Coronary artery (tissue), 2 donors: Measurements from ENCODE around the gene PIM2.

ENCODE experiments used
- DNase-seq: peaks from one replicate; pipeline ENCODE4 v3.0.0-alpha.2; 2017; ENCODE audit warnings: low spot score
- H3K27ac ChIP-seq, 2 donors: fragments of 200-600 bp; sonication (generic); one replicate each; pipeline ENCODE4 v1.5.1; 2016 to 2019
- H3K4me3 ChIP-seq: fragments of 200-600 bp; sonication (generic); 2 replicates; pipeline ENCODE4 v1.5.1; 2016; ENCODE audit warnings: mild to moderate bottlenecking, moderate library complexity
- CTCF ChIP-seq: fragments of 200-600 bp; sonication (generic); IDR thresholded peaks from one replicate; pipeline ENCODE4 v1.5.1; 2019; ENCODE audit warnings: antibody characterized with exemption

PIM2 gene

GRCh38 chrX:48935301-48935670 lies 16.5 kb upstream of the PIM2 start:
- Histone ChIP-seq H3K4me3 (no peak overlapping the region), H3K27ac (no peak overlapping the region)
- no peak for DNase-seq
- TF ChIP-seq CTCF = no peak

- no peak for TF ChIP-seq CTCF
- Histone ChIP-seq H3K4me3 (no peak overlapping the region), H3K27ac (no peak overlapping the region)
- DNase-seq = no peak
Observed at GRCh38 chrX:48934581-48935300, 15.9 kb upstream of the PIM2 start.

GRCh38 chrX:48933757-48934156 lies 14.9 kb upstream of the PIM2 start:
- no peak for DNase-seq
- Histone ChIP-seq H3K4me3 (no peak overlapping the region), H3K27ac (no peak overlapping the region)
- TF ChIP-seq CTCF = no peak

GRCh38 chrX:48927736-48928382 lies 9.0 kb upstream of the PIM2 start:
- no peak overlapping the region for H3K4me3 ChIP-seq
- no peak overlapping the region for H3K27ac ChIP-seq
- no peak for TF ChIP-seq CTCF
- no peak for DNase-seq

- H3K4me3 ChIP-seq = no peak overlapping the region
- no peak for DNase-seq
- H3K27ac ChIP-seq = no peak overlapping the region
- TF ChIP-seq CTCF = no peak
Observed at GRCh38 chrX:48927123-48927522, 8.3 kb upstream of the PIM2 start.

- Histone ChIP-seq H3K27ac (no peak overlapping the region), H3K4me3 (no peak overlapping the region)
- no peak for TF ChIP-seq CTCF
- DNase-seq = no peak
Observed at GRCh38 chrX:48924270-48924669, 5.4 kb upstream of the PIM2 start.

- DNase-seq = no peak
- no peak for TF ChIP-seq CTCF
Observed at GRCh38 chrX:48923771-48924170, 4.9 kb upstream of the PIM2 start.

More at GRCh38 chrX:48923771-48924170, 4.9 kb upstream of the PIM2 start:
- Histone ChIP-seq H3K27ac (no peak overlapping the region), H3K4me3 (no peak overlapping the region)
